ENCODE data around the gene TRAPPC8. TPM values are rescaled to one million over a fixed set of nuclear protein-coding genes. Genes with fewer than 3 reads are reported as not detected.

The TRAPPC8 gene
- total and polyA plus RNA-seq, 10 donors: 17.6 to 64.5 (median 50.8) TPM

GRCh38 chr18:31884020-31884419, 58.9 kb downstream of the TRAPPC8 start:
- TF ChIP-seq CTCF (IDR thresholded peaks at IDR 0.05 in 8 of 11, conservative IDR thresholded peaks at IDR 0.05 in 3 of 11): no peak
- no peak for TF ChIP-seq POLR2AphosphoS5 (IDR thresholded peaks at IDR 0.05)
- no peak for TF ChIP-seq POLR2A (IDR thresholded peaks at IDR 0.05)
- Histone ChIP-seq H3K9me3 (peaks cover 0 to 21% (median 14%) of the 10 kb centered on the region in 8 donors), H3K4me3 (no peak overlapping the region), H3K4me1 (no peaks in the 10 kb centered on the region), H3K36me3 (peaks cover 7 to 98% (median 59%) of the 10 kb centered on the region in 6 donors), H3K27ac (no peak overlapping the region), H3K27me3 (replicated peaks in 1 of 7) (no peaks in the 10 kb centered on the region)
- 95 to 100% (median 98%) methylated on average over 4 of the region's 4 CpGs for WGBS, 5 donors
- no peak for DNase-seq
- intact Hi-C loops (cut with DNase I; ENCODE audit: low total_unique reads): no loop called here

GRCh38 chr18:31880186-31880898, 62.6 kb downstream of the TRAPPC8 start:
- intact Hi-C loops (cut with DNase I; ENCODE audit: low total_unique reads): no loop called here
- DNase-seq: no peak
- TF ChIP-seq POLR2AphosphoS5 (IDR thresholded peaks at IDR 0.05) (no peak), POLR2A (IDR thresholded peaks at IDR 0.05) (no peak), CTCF (IDR thresholded peaks at IDR 0.05 in 8 of 11, conservative IDR thresholded peaks at IDR 0.05 in 3 of 11) (no peak)
- H3K4me1 ChIP-seq: no peaks in the 10 kb centered on the region
- 83 to 96% (median 90%) methylated on average over 1 of the region's 1 CpG for WGBS, 5 donors
- peaks cover 5 to 98% (median 53%) of the 10 kb centered on the region in 6 donors for H3K36me3 ChIP-seq
- no peaks in the 10 kb centered on the region for H3K27me3 ChIP-seq (replicated peaks in 1 of 7)
- no peak overlapping the region for H3K27ac ChIP-seq
- H3K4me3 ChIP-seq: no peak overlapping the region
- peaks cover 0 to 19% (median 14%) of the 10 kb centered on the region in 8 donors for H3K9me3 ChIP-seq

- no peak for TF ChIP-seq POLR2AphosphoS5 (IDR thresholded peaks at IDR 0.05)
- no peak for TF ChIP-seq CTCF (IDR thresholded peaks at IDR 0.05 in 8 of 11, conservative IDR thresholded peaks at IDR 0.05 in 3 of 11)
- TF ChIP-seq POLR2A (IDR thresholded peaks at IDR 0.05): no peak
- 95 to 99% (median 97%) methylated on average over 4 of the region's 4 CpGs for WGBS, 5 donors
- Histone ChIP-seq H3K27me3 (replicated peaks in 1 of 7) (no peaks in the 10 kb centered on the region), H3K4me1 (no peaks in the 10 kb centered on the region), H3K9me3 (peaks cover 0 to 19% (median 14%) of the 10 kb centered on the region in 8 donors), H3K27ac (no peak overlapping the region), H3K36me3 (peaks cover 0 to 98% (median 55%) of the 10 kb centered on the region in 6 donors), H3K4me3 (no peak overlapping the region)
- intact Hi-C loops (cut with DNase I; ENCODE audit: low total_unique reads): no loop called here
- DNase-seq: no peak
Measured at GRCh38 chr18:31878358-31878757, 64.6 kb downstream of the TRAPPC8 start.

- WGBS, 5 donors: 96 to 99% (median 98%) methylated on average over 5 of the region's 5 CpGs
- no peaks in the 10 kb centered on the region for H3K27me3 ChIP-seq (replicated peaks in 1 of 7)
- intact Hi-C loops (cut with DNase I; ENCODE audit: low total_unique reads): no loop called here
- peaks cover 0 to 19% (median 14%) of the 10 kb centered on the region in 8 donors for H3K9me3 ChIP-seq
- H3K4me3 ChIP-seq: no peak overlapping the region
- TF ChIP-seq CTCF (IDR thresholded peaks at IDR 0.05 in 8 of 11, conservative IDR thresholded peaks at IDR 0.05 in 3 of 11): no peak
- no peak for TF ChIP-seq POLR2AphosphoS5 (IDR thresholded peaks at IDR 0.05)
- no peak for TF ChIP-seq POLR2A (IDR thresholded peaks at IDR 0.05)
- no peak for DNase-seq
- no peak overlapping the region for H3K27ac ChIP-seq
- peaks cover 0 to 98% (median 58%) of the 10 kb centered on the region in 6 donors for H3K36me3 ChIP-seq
- H3K4me1 ChIP-seq: no peaks in the 10 kb centered on the region
Measured at GRCh38 chr18:31877900-31878299, 65.0 kb downstream of the TRAPPC8 start.
